ENCODE measurements around the gene GPX3.

The GPX3 gene

GRCh38 chr5:151039665-151040064 is 19.3 kb downstream of the GPX3 start:
- H3K9ac ChIP-seq (ENCODE audit: low read length): no peak overlapping the region
- H3K56ac ChIP-seq (ENCODE audit: low read length): no peak overlapping the region
- no peak overlapping the region for H2BK5ac ChIP-seq (ENCODE audit: low read length)
- H3K4me2 ChIP-seq (ENCODE audit: low read length): no peak overlapping the region
- H3K79me1 ChIP-seq (ENCODE audit: low read length): no peaks in the 10 kb centered on the region
- H3K27ac ChIP-seq (ENCODE audit: low read depth, low read length): no peak overlapping the region
- no peak overlapping the region for H2AK5ac ChIP-seq (ENCODE audit: low read length)
- no peak overlapping the region for H4K8ac ChIP-seq (ENCODE audit: low read depth, low read length)
- no peak overlapping the region for H2BK15ac ChIP-seq (replicated peaks; ENCODE audit: low read depth)
- no peaks in the 10 kb centered on the region for H3K79me2 ChIP-seq (ENCODE audit: control insufficient read depth, insufficient read depth, low read length)
- no peak overlapping the region for H3K4ac ChIP-seq (ENCODE audit: low read depth, low read length)
- H3K4me3 ChIP-seq (ENCODE audit: low read length): no peak overlapping the region
- no peak overlapping the region for H4K5ac ChIP-seq (ENCODE audit: low read length)
- no CpG with 5 or more reads among the region's 9 CpGs for WGBS (ENCODE audit: extremely low coverage, insufficient coverage, low lambda C conversion rate)
- peaks cover 2% of the 10 kb centered on the region for H3K4me1 ChIP-seq (ENCODE audit: control insufficient read depth, low read depth, low read length)
- H3K18ac ChIP-seq (ENCODE audit: low read length): no peak overlapping the region
- peaks cover 2% of the 10 kb centered on the region for H3K36me3 ChIP-seq (ENCODE audit: control insufficient read depth, insufficient read depth, low read length)
- no peak overlapping the region for H3K23ac ChIP-seq (ENCODE audit: low read length)
- DNase-seq: no peak
- no peaks in the 10 kb centered on the region for H3K27me3 ChIP-seq (ENCODE audit: insufficient read depth, low read length, poor library complexity)
- no peak overlapping the region for H2BK120ac ChIP-seq (ENCODE audit: low read depth, low read length)

DNA sequence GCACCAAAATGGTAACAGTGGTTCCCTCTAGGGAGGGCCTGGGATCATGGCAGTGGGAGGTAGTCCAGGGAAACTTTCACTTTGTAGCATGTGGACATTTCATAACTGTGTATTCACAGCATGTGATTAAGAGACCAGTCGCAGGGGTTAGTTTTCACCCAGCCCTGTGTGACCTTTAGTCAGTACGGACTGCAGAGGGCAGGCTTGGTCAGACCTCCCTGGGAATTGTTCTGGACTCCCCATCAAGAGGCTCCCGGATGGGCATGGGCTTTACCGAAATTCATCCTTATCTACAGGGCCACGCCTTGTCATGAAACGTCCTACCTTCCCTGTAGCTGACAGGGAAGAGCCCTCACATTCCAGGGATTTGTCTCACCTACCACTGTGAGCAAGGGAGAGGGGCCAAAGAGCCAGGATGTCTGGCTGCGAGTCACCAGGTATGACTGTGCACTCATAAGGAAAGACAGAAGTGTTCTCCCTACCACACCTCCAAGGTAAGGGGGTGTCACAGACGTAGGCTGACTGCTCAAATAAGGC is 19.9 kb downstream of the GPX3 start:
- H3K4me1 ChIP-seq (ENCODE audit: control insufficient read depth, low read depth, low read length): peaks cover 2% of the 10 kb centered on the region
- no peak overlapping the region for H3K9ac ChIP-seq (ENCODE audit: low read length)
- H3K36me3 ChIP-seq (ENCODE audit: control insufficient read depth, insufficient read depth, low read length): peaks cover 2% of the 10 kb centered on the region
- H3K4me3 ChIP-seq (ENCODE audit: low read length): no peak overlapping the region
- peak; percentile 71 for DNase-seq
- H3K18ac ChIP-seq (ENCODE audit: low read length): no peak overlapping the region
- no peak overlapping the region for H3K4me2 ChIP-seq (ENCODE audit: low read length)
- H2AK5ac ChIP-seq (ENCODE audit: low read length): no peak overlapping the region
- H3K27ac ChIP-seq (ENCODE audit: low read depth, low read length): no peak overlapping the region
- no peak overlapping the region for H3K4ac ChIP-seq (ENCODE audit: low read depth, low read length)
- no peak overlapping the region for H3K23ac ChIP-seq (ENCODE audit: low read length)
- no peaks in the 10 kb centered on the region for H3K79me2 ChIP-seq (ENCODE audit: control insufficient read depth, insufficient read depth, low read length)
- no peak overlapping the region for H3K56ac ChIP-seq (ENCODE audit: low read length)
- no peak overlapping the region for H2BK5ac ChIP-seq (ENCODE audit: low read length)
- H3K79me1 ChIP-seq (ENCODE audit: low read length): no peaks in the 10 kb centered on the region
- no CpG with 5 or more reads among the region's 8 CpGs for WGBS (ENCODE audit: extremely low coverage, insufficient coverage, low lambda C conversion rate)
- H4K5ac ChIP-seq (ENCODE audit: low read length): no peak overlapping the region
- H2BK15ac ChIP-seq (replicated peaks; ENCODE audit: low read depth): no peak overlapping the region
- H4K8ac ChIP-seq (ENCODE audit: low read depth, low read length): no peak overlapping the region
- H2BK120ac ChIP-seq (ENCODE audit: low read depth, low read length): no peak overlapping the region
- H3K27me3 ChIP-seq (ENCODE audit: insufficient read depth, low read length, poor library complexity): no peaks in the 10 kb centered on the region

DNA sequence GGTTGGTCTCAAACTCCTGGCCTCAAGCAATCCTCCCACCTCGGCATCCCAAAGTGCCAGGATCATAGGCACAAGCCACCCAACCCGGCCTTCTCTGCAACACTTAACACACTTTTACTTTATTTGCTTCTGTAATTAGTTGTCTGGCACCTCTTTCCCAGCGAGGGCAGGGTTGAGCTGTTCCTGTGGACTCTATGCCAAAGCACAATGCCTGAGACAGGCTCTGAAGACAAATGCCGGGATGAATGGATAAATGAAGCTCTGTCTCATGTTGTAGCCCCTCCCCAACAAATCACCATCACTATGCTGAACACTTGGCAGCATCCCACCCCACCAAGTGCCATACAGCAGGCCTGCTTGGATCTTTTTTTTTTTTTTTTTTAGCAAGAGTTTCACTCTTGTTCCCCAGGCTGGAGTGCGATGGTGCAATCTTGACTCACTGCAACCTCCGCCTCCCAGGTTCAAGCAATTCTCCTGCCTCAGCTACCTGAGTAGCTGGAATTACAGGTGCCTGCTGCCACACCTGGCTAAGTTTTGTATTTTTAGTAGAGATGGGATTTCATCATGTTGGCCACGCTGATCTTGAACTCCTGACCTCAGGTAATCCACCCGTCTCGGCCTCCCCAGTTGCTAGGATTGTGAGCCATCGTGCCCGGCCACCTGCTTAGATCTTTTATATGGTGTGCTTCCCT is 21.3 kb downstream of the GPX3 start:
- no peaks in the 10 kb centered on the region for H3K27me3 ChIP-seq (ENCODE audit: insufficient read depth, low read length, poor library complexity)
- H3K23ac ChIP-seq (ENCODE audit: low read length): no peak overlapping the region
- H3K4me3 ChIP-seq (ENCODE audit: low read length): no peak overlapping the region
- H3K4ac ChIP-seq (ENCODE audit: low read depth, low read length): no peak overlapping the region
- no peak overlapping the region for H3K27ac ChIP-seq (ENCODE audit: low read depth, low read length)
- no peaks in the 10 kb centered on the region for H3K79me2 ChIP-seq (ENCODE audit: control insufficient read depth, insufficient read depth, low read length)
- H3K79me1 ChIP-seq (ENCODE audit: low read length): no peaks in the 10 kb centered on the region
- H2BK120ac ChIP-seq (ENCODE audit: low read depth, low read length): no peak overlapping the region
- H2AK5ac ChIP-seq (ENCODE audit: low read length): no peak overlapping the region
- peaks cover under 1% of the 10 kb centered on the region for H3K4me1 ChIP-seq (ENCODE audit: control insufficient read depth, low read depth, low read length)
- H2BK5ac ChIP-seq (ENCODE audit: low read length): no peak overlapping the region
- H3K18ac ChIP-seq (ENCODE audit: low read length): no peak overlapping the region
- DNase-seq: peak; percentile 58
- no peak overlapping the region for H2BK15ac ChIP-seq (replicated peaks; ENCODE audit: low read depth)
- H4K5ac ChIP-seq (ENCODE audit: low read length): no peak overlapping the region
- H3K9ac ChIP-seq (ENCODE audit: low read length): no peak overlapping the region
- H3K56ac ChIP-seq (ENCODE audit: low read length): no peak overlapping the region
- no peak overlapping the region for H3K4me2 ChIP-seq (ENCODE audit: low read length)
- H3K36me3 ChIP-seq (ENCODE audit: control insufficient read depth, insufficient read depth, low read length): no peaks in the 10 kb centered on the region
- H4K8ac ChIP-seq (ENCODE audit: low read depth, low read length): no peak overlapping the region
- no CpG with 5 or more reads among the region's 11 CpGs for WGBS (ENCODE audit: extremely low coverage, insufficient coverage, low lambda C conversion rate)

DNA sequence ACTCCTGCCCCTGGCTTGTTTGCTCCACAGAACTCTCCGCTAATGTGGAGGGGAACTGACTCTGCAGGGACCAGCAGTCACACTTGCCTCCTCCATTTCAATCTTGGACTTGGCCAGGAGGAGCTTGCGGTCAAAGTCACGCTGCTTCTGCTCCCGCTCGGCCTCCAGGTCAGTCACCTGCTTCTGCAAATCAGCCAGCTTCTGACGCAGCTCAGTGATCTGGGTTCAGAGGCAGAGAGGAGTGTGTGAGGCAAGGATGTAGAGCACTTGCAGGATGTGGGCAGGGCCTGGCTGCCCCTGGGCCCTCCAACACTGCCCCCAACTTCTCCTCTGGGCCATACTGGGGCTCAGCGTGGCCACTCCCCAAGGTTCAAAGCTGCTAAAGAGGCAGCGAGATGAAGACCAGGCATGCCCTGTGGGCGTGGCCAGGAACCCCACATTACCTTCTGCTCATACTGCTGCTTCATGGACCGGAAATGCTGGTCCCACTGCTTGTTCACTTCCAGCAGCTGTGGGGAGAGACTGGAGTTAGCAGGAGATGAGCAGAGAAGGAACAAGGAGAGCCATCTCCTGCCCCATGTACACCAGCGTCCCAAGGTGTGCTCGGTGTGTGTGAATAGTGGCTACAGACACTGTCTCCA is 22.2 kb downstream of the GPX3 start:
- H3K56ac ChIP-seq (ENCODE audit: low read length): no peak overlapping the region
- H2BK120ac ChIP-seq (ENCODE audit: low read depth, low read length): no peak overlapping the region
- no peak overlapping the region for H4K5ac ChIP-seq (ENCODE audit: low read length)
- no peak overlapping the region for H3K23ac ChIP-seq (ENCODE audit: low read length)
- H3K18ac ChIP-seq (ENCODE audit: low read length): no peak overlapping the region
- no peak overlapping the region for H3K4me2 ChIP-seq (ENCODE audit: low read length)
- DNase-seq: no peak
- no peaks in the 10 kb centered on the region for H3K27me3 ChIP-seq (ENCODE audit: insufficient read depth, low read length, poor library complexity)
- no peaks in the 10 kb centered on the region for H3K36me3 ChIP-seq (ENCODE audit: control insufficient read depth, insufficient read depth, low read length)
- no peak overlapping the region for H2AK5ac ChIP-seq (ENCODE audit: low read length)
- H3K4me1 ChIP-seq (ENCODE audit: control insufficient read depth, low read depth, low read length): no peaks in the 10 kb centered on the region
- no peaks in the 10 kb centered on the region for H3K79me1 ChIP-seq (ENCODE audit: low read length)
- no peaks in the 10 kb centered on the region for H3K79me2 ChIP-seq (ENCODE audit: control insufficient read depth, insufficient read depth, low read length)
- no peak overlapping the region for H3K27ac ChIP-seq (ENCODE audit: low read depth, low read length)
- H4K8ac ChIP-seq (ENCODE audit: low read depth, low read length): no peak overlapping the region
- no CpG with 5 or more reads among the region's 12 CpGs for WGBS (ENCODE audit: extremely low coverage, insufficient coverage, low lambda C conversion rate)
- no peak overlapping the region for H2BK15ac ChIP-seq (replicated peaks; ENCODE audit: low read depth)
- no peak overlapping the region for H3K4me3 ChIP-seq (ENCODE audit: low read length)
- H2BK5ac ChIP-seq (ENCODE audit: low read length): no peak overlapping the region
- H3K9ac ChIP-seq (ENCODE audit: low read length): no peak overlapping the region
- no peak overlapping the region for H3K4ac ChIP-seq (ENCODE audit: low read depth, low read length)

DNA sequence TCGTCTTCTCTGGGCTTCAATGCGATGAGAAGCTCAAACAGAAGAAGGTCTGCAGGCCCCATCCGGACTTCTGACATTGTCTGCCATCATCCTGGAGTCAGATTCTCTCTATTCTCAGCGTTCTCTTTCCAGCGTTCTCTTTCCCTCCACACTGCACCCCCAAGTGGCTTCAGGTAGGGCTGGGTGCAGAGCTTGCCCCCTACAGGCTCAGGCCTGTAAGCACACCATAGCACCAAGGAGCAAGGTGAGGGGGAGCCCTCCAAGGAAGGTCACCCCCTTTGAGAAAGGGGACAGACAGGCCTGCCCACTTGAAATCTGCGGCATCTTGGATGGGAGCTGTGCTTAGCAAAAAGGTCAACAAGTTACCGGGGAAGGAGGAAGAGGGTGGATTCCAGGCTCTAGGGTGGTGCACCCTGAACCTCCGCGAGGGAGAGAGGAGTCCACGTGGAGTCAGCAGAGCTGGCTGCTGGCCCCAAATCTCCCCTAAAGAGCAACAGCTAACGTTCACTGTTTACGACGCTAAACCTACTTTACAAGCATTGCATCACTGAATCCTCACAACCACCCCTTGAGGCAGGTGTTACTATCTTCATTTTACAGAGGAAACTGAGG is 27.5 kb downstream of the GPX3 start:
- Histone ChIP-seq H2AK5ac (ENCODE audit: low read length) (no peak overlapping the region), H3K4me3 (ENCODE audit: low read length) (no peak overlapping the region), H3K9ac (ENCODE audit: low read length) (no peak overlapping the region), H2BK15ac (replicated peaks; ENCODE audit: low read depth) (no peak overlapping the region), H2BK120ac (ENCODE audit: low read depth, low read length) (no peak overlapping the region), H3K79me2 (ENCODE audit: control insufficient read depth, insufficient read depth, low read length) (no peaks in the 10 kb centered on the region), H2BK5ac (ENCODE audit: low read length) (no peak overlapping the region), H4K8ac (ENCODE audit: low read depth, low read length) (no peak overlapping the region), H3K27me3 (ENCODE audit: insufficient read depth, low read length, poor library complexity) (no peaks in the 10 kb centered on the region), H3K23ac (ENCODE audit: low read length) (no peak overlapping the region), H3K4ac (ENCODE audit: low read depth, low read length) (no peak overlapping the region), H4K5ac (ENCODE audit: low read length) (no peak overlapping the region), H3K27ac (ENCODE audit: low read depth, low read length) (no peak overlapping the region), H3K36me3 (ENCODE audit: control insufficient read depth, insufficient read depth, low read length) (no peaks in the 10 kb centered on the region), H3K4me2 (ENCODE audit: low read length) (no peak overlapping the region), H3K56ac (ENCODE audit: low read length) (no peak overlapping the region), H3K4me1 (ENCODE audit: control insufficient read depth, low read depth, low read length) (no peaks in the 10 kb centered on the region), H3K79me1 (ENCODE audit: low read length) (no peaks in the 10 kb centered on the region), H3K18ac (ENCODE audit: low read length) (no peak overlapping the region)
- no CpG with 5 or more reads among the region's 13 CpGs for WGBS (ENCODE audit: extremely low coverage, insufficient coverage, low lambda C conversion rate)
- DNase-seq: peak; percentile 50
